Ovary (tissue), 9 donors: ENCODE data around the gene RIPK1. TPM values are rescaled to one million over a fixed set of nuclear protein-coding genes. Genes with fewer than 3 reads are reported as not detected.
"Not testable (repeated sequence)": the region's sequence is repeated elsewhere in the genome, so short reads cannot be mapped to it uniquely, and the experiment has no call there.

Source experiments
- DNase-seq, 5 donors: peaks; one replicate each; pipeline ENCODE4 v3.0.0-alpha.2; 2019 to 2020
- H3K27ac ChIP-seq, 2 donors: fragments of 200-600 bp; one replicate each; pipeline versions ENCODE4 v1.5.1 to v1.8.0; 2019 to 2022
- H3K27me3 ChIP-seq: fragments of 200-600 bp; one replicate; pipeline ENCODE4 v1.8.0; 2022
- H3K36me3 ChIP-seq: fragments of 200-600 bp; sonication (generic); one replicate; pipeline ENCODE4 v1.5.1; 2019
- H3K4me1 ChIP-seq: one replicate; pipeline ENCODE4 v1.8.1; 2013; ENCODE audit warnings: mild to moderate bottlenecking, moderate library complexity; ENCODE audit not compliant: insufficient read depth
- H3K4me3 ChIP-seq: fragments of 200-600 bp; sonication (generic); one replicate; pipeline ENCODE4 v1.5.1; 2017
- H3K9me3 ChIP-seq, 2 donors: fragments of 200-600 bp in 1 of 2; sonication (generic) in 1 of 2; one replicate each; pipeline versions ENCODE4 v1.5.1 to v1.8.1; 2013 to 2019; ENCODE audit warnings: mild to moderate bottlenecking in 1 of 2, moderate library complexity in 1 of 2
- EP300 ChIP-seq: sonication (generic); formaldehyde crosslinking; IDR thresholded peaks from one replicate; pipeline ENCODE4 v1.6.1; 2017; ENCODE audit warnings: antibody characterized with exemption
- POLR2A ChIP-seq: fragments of 450-650 bp; IDR thresholded peaks from one replicate; pipeline ENCODE4 v1.6.1; 2017; ENCODE audit warnings: antibody characterized with exemption, mild to moderate bottlenecking, moderate library complexity
- whole genome bisulfite sequencing, 3 donors: extraction: QIAGEN DNeasy Blood & Tissue Kit in 1 of 3; methylation state at CpG; one replicate each; pipeline versions ENCODE4 v1.1.5 to v1.1.7; 2013 to 2017; 5-methylcytosine and 5-hydroxymethylcytosine counted together
- intact Hi-C, 4 donors: fragments of 100-400 bp; cut with DNase I; formaldehyde crosslinking; loops; one replicate each; pipeline versions ENCODE4 v1.11.0 to v1.15.1; 2022 to 2023
- polyA plus RNA-seq, 2 donors: library from polyadenylated mRNA; stranded (reverse); fragments of 200-250 nt in 1 of 2; fragments of 350-450 nt in 1 of 2; fragmentation: Illumina TruSeq in 1 of 2; extraction: RNeasy Lipid Tissue Mini Kit (QIAGEN cat#74804) in 1 of 2; gene quantifications; one replicate each; pipeline ENCODE4 v1.2.3, GENCODE V29; 2013 to 2014
- total RNA-seq, 7 donors: library from RNA; depleted of rRNA in 2 of 7; stranded (reverse); fragments of >200 nt in 2 of 7; fragmentation: NEBNext Ultra II Directional in 3 of 7; extraction: Animal tissue kit (Norgen Biotek cat#: 25700) in 3 of 7; gene quantifications; one replicate each; pipeline versions ENCODE4 v1.1.0 to v1.2.4, GENCODE V29; 2016 to 2023
- TF ChIP-seq, protein P1 (sequence below), 3 donors: fragments of 450-650 bp in 2 of 3; fragments of 200-600 bp in 1 of 3; IDR thresholded peaks; one replicate each; pipeline versions ENCODE4 v1.5.1 to v1.8.0; 2016 to 2022; ENCODE audit warnings: antibody characterized with exemption in 3 of 3, mild to moderate bottlenecking in 1 of 3
- donor health status: DM: no; HTN: no; CAD: no; lungs with moderate emphysema.
- donor health status: DM: no; HTN: no; CAD: no.
- donor health status: Bipolar disorder and iron deficiency.
- donor health status: DM: yes; HTN: yes; CAD: no.
- donor health status: DM: no; HTN: no; CAD: no.
- donor health status: DM: yes; HTN: yes; CAD: no.

Gene RIPK1
- total and polyA plus RNA-seq, 9 donors: 10.4 to 29.1 (median 15.1) TPM

DNA sequence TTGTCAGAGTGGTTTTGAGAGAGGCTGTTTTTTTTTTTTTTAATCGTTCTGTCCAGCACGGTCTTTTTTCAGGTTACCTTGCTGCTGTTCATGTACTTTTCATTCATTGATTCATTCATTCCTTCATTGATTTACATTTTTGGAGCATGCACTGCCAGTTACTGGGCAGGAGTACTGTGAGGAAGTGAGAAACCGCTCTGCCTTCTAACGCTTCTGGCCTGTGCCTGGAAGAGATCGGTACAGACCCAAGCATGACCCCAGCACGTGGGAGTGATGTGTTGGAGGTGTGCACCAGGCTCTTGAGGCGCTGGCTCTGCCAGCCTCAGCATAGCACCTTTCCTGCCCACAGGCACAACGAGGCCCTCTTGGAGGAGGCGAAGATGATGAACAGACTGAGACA lies 9.1 kb downstream of the RIPK1 start:
- Histone ChIP-seq H3K4me3 (no peak overlapping the region), H3K27ac (no peak overlapping the region), H3K4me1 (peaks cover 5% of the 10 kb centered on the region), H3K27me3 (no peaks in the 10 kb centered on the region), H3K9me3 (no peaks in the 10 kb centered on the region), H3K36me3 (no peaks in the 10 kb centered on the region)
- intact Hi-C loops: no loop called here
- DNase-seq: no peak
- 78 to 85% (median 81%) methylated on average over 9 of the region's 9 CpGs for WGBS, 3 donors
- TF ChIP-seq, protein P1, sequence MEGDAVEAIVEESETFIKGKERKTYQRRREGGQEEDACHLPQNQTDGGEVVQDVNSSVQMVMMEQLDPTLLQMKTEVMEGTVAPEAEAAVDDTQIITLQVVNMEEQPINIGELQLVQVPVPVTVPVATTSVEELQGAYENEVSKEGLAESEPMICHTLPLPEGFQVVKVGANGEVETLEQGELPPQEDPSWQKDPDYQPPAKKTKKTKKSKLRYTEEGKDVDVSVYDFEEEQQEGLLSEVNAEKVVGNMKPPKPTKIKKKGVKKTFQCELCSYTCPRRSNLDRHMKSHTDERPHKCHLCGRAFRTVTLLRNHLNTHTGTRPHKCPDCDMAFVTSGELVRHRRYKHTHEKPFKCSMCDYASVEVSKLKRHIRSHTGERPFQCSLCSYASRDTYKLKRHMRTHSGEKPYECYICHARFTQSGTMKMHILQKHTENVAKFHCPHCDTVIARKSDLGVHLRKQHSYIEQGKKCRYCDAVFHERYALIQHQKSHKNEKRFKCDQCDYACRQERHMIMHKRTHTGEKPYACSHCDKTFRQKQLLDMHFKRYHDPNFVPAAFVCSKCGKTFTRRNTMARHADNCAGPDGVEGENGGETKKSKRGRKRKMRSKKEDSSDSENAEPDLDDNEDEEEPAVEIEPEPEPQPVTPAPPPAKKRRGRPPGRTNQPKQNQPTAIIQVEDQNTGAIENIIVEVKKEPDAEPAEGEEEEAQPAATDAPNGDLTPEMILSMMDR (IDR thresholded peaks at IDR 0.05): no peak
- no peak for TF ChIP-seq POLR2A
- TF ChIP-seq EP300: no peak

DNA sequence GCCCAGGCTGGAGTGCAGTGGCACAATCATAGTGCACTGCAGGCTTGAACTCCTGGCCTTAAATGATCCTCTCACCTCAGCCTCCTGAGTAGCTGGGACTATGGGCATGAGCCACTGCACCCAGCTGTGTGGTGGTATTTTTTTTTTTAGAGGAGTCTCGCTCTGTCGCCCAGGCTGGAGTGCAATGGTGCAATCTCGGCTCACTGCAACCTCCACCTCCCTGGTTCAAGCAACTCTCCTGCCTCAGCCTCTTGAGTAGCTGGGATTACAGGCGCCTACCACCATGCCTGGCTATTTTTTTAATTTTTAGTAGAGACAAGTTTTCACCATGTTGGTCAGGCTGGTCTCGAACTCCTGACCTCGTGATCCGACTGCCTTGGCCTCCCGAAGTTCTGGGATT lies 10.7 kb downstream of the RIPK1 start:
- not testable (repeated sequence) for H3K9me3 ChIP-seq

DNA sequence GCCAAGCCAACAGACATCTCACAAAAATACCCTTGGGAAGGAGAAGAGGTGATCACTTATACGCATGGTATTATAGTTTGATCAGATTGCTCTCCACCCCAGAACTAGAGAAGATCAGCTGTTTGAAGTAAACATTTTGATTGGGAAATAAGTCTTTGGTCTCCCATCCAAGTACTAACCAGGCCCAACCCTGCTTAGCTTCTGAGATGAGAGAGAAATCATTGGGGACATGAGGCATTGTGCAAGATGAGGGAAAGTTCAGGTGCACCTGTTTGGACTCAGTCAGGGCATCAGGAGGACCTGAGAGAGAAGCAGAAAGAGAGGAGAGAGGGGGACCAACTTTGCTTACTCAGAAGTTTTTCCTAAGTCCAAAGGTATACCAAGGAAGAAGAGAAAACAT lies 11.4 kb downstream of the RIPK1 start:
- Histone ChIP-seq H3K27me3 (no peaks in the 10 kb centered on the region), H3K4me1 (peaks cover 3% of the 10 kb centered on the region), H3K4me3 (no peak overlapping the region), H3K27ac (no peak overlapping the region), H3K9me3 (no peaks in the 10 kb centered on the region), H3K36me3 (no peaks in the 10 kb centered on the region)
- DNase-seq: no peak
- TF ChIP-seq POLR2A (no peak), EP300 (no peak)
- TF ChIP-seq, protein P1 (IDR thresholded peaks at IDR 0.05): no peak
- intact Hi-C loops: no loop called here
- WGBS, 3 donors: 97 to 100% (median 98%) methylated on average over 1 of the region's 1 CpG

More for the DNA sequence above, 10.7 kb downstream of the RIPK1 start:
- H3K27me3 ChIP-seq, H3K36me3 ChIP-seq, intact Hi-C loops, H3K4me1 ChIP-seq, H3K27ac ChIP-seq, H3K4me3 ChIP-seq, DNase-seq: not testable (repeated sequence)
- 88 to 99% (median 98%) methylated on average over 8 of the region's 8 CpGs for WGBS, 3 donors

DNA sequence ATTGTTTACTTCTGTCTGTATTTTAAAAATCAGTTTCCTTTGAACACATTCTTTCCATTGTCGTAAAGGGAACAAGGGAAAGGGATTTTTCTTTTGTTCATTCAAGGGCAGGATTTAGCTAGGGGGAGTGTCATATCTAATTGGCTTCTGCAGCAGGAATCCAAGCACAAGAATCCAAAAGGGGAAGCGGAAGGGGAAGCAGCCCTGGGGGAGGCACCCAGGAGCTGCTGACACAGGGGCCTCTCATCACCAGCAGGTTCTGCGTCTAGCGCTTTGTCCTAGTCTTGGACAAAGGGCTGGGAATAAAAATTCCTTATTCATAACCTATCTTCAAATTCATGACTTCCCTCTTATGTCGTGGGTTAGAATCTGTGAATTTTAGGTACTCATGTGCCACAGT lies 13.7 kb downstream of the RIPK1 start:
- H3K4me1 ChIP-seq: no peaks in the 10 kb centered on the region
- H3K27me3 ChIP-seq: no peaks in the 10 kb centered on the region
- no peak overlapping the region for H3K4me3 ChIP-seq
- DNase-seq: no peak
- no peak overlapping the region for H3K27ac ChIP-seq
- H3K36me3 ChIP-seq: no peaks in the 10 kb centered on the region
- TF ChIP-seq, protein P1 (IDR thresholded peaks at IDR 0.05): no peak
- TF ChIP-seq EP300 (no peak), POLR2A (no peak)
- H3K9me3 ChIP-seq: no peaks in the 10 kb centered on the region
- intact Hi-C loops: no loop called here
- WGBS, 3 donors: 89 to 92% (median 89%) methylated on average over 5 of the region's 5 CpGs

DNA sequence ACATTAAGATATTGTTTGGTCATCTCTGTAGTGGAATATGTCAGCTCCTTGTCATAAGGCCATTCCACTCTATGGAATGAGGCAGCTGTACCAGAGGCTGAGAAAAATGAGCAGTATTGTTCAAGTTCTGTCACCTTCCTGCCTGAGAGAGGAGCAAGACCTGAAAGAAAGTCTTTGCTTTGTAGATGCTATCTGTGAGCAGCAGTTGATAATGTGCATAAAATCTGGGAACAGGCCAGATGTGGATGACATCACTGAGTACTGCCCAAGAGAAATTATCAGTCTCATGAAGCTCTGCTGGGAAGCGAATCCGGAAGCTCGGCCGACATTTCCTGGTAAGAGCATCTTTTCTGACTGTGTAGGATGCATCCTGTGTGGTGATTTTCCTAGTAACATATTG lies 16.8 kb downstream of the RIPK1 start:
- H3K4me3 ChIP-seq: no peak overlapping the region
- H3K4me1 ChIP-seq: no peaks in the 10 kb centered on the region
- TF ChIP-seq POLR2A (no peak), EP300 (no peak)
- TF ChIP-seq, protein P1 (IDR thresholded peaks at IDR 0.05): no peak
- H3K36me3 ChIP-seq: no peaks in the 10 kb centered on the region
- no peak overlapping the region for H3K27ac ChIP-seq
- intact Hi-C loops: no loop called here
- H3K9me3 ChIP-seq: no peaks in the 10 kb centered on the region
- DNase-seq: no peak
- no peaks in the 10 kb centered on the region for H3K27me3 ChIP-seq
- 91 to 96% (median 94%) methylated on average over 4 of the region's 4 CpGs for WGBS, 3 donors
